ENCODE results near the gene LYL1. TPM values are rescaled to one million over a fixed set of nuclear protein-coding genes. Genes with fewer than 3 reads are reported as not detected.

LYL1 gene
- total RNA-seq, 1 donor from 2014 or later = 27.2 TPM

- H3K4me3 ChIP-seq = no peak overlapping the region
- ATAC-seq (no peak), DNase-seq (no peak)
- TF ChIP-seq, protein P1, sequence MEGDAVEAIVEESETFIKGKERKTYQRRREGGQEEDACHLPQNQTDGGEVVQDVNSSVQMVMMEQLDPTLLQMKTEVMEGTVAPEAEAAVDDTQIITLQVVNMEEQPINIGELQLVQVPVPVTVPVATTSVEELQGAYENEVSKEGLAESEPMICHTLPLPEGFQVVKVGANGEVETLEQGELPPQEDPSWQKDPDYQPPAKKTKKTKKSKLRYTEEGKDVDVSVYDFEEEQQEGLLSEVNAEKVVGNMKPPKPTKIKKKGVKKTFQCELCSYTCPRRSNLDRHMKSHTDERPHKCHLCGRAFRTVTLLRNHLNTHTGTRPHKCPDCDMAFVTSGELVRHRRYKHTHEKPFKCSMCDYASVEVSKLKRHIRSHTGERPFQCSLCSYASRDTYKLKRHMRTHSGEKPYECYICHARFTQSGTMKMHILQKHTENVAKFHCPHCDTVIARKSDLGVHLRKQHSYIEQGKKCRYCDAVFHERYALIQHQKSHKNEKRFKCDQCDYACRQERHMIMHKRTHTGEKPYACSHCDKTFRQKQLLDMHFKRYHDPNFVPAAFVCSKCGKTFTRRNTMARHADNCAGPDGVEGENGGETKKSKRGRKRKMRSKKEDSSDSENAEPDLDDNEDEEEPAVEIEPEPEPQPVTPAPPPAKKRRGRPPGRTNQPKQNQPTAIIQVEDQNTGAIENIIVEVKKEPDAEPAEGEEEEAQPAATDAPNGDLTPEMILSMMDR (IDR thresholded peaks at IDR 0.05) = no peak
- peaks cover 30% of the 10 kb centered on the region for H3K36me3 ChIP-seq
- peak overlapping the region; percentile 36 for H3K27ac ChIP-seq
- H3K9me3 ChIP-seq = no peaks in the 10 kb centered on the region
- peaks cover 17% of the 10 kb centered on the region for H3K4me1 ChIP-seq
- intact Hi-C loops (cut with DNase I) = no loop called here
- H3K27me3 ChIP-seq (ENCODE audit: low read depth) = no peaks in the 10 kb centered on the region
Observed at GRCh38 chr19:13132471-13133180, 30.0 kb upstream of the LYL1 start.

GRCh38 chr19:13130886-13131490 lies 28.3 kb upstream of the LYL1 start:
- no peak for DNase-seq
- H3K4me3 ChIP-seq = no peak overlapping the region
- TF ChIP-seq, protein P1 (IDR thresholded peaks at IDR 0.05) = no peak
- H3K27ac ChIP-seq = no peak overlapping the region
- no peaks in the 10 kb centered on the region for H3K9me3 ChIP-seq
- H3K36me3 ChIP-seq = peaks cover 21% of the 10 kb centered on the region
- intact Hi-C loops (cut with DNase I) = no loop called here
- no peaks in the 10 kb centered on the region for H3K27me3 ChIP-seq (ENCODE audit: low read depth)
- H3K4me1 ChIP-seq = peaks cover 17% of the 10 kb centered on the region
- ATAC-seq = no peak

GRCh38 chr19:13129384-13129783 lies 26.7 kb upstream of the LYL1 start:
- no peak overlapping the region for H3K27ac ChIP-seq
- no peak for DNase-seq
- ATAC-seq = no peak
- peaks cover 8% of the 10 kb centered on the region for H3K4me1 ChIP-seq
- TF ChIP-seq, protein P1 (IDR thresholded peaks at IDR 0.05) = no peak
- intact Hi-C loops (cut with DNase I) = no loop called here
- no peak overlapping the region for H3K4me3 ChIP-seq
- H3K36me3 ChIP-seq = peaks cover 8% of the 10 kb centered on the region
- no peaks in the 10 kb centered on the region for H3K27me3 ChIP-seq (ENCODE audit: low read depth)
- H3K9me3 ChIP-seq = no peaks in the 10 kb centered on the region

DNA sequence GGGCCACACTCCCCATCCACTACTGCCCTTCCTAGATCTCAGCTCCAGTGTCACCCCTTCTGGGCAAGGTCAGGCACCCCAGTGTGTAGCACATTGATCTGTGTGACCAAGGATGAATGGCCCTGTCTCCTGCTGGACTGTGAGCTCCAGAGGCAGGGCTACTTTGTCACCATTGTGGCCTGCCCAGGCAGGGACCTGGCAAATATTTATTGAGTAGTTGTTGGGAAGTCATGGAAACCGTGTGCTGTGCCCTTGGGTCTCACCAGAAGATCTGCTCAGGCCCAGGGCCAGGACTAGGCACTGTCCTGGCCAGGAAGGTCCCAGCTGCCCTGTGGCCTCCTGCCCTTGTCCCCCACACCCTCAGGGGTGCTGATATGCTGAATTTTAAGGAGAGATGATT lies 25.9 kb upstream of the LYL1 start:
- peaks cover 8% of the 10 kb centered on the region for H3K4me1 ChIP-seq
- intact Hi-C loops (cut with DNase I) = no loop called here
- ATAC-seq = peak in 1 of 2 donors; percentile 39
- TF ChIP-seq, protein P1 (IDR thresholded peaks at IDR 0.05) = no peak
- no peaks in the 10 kb centered on the region for H3K9me3 ChIP-seq
- peaks cover 8% of the 10 kb centered on the region for H3K36me3 ChIP-seq
- no peak overlapping the region for H3K4me3 ChIP-seq
- H3K27ac ChIP-seq = no peak overlapping the region
- H3K27me3 ChIP-seq (ENCODE audit: low read depth) = no peaks in the 10 kb centered on the region
- no peak for DNase-seq

- intact Hi-C loops (cut with DNase I) = no loop called here
- Histone ChIP-seq H3K36me3 (peaks cover 8% of the 10 kb centered on the region), H3K4me1 (peaks cover 5% of the 10 kb centered on the region), H3K9me3 (no peaks in the 10 kb centered on the region), H3K27ac (no peak overlapping the region), H3K27me3 (ENCODE audit: low read depth) (no peaks in the 10 kb centered on the region), H3K4me3 (no peak overlapping the region)
- TF ChIP-seq, protein P1 (IDR thresholded peaks at IDR 0.05) = no peak
- ATAC-seq (no peak), DNase-seq (no peak)
Observed at GRCh38 chr19:13127811-13128575, 25.3 kb upstream of the LYL1 start.
